Vagina (tissue), 2 donors: Measurements from ENCODE around the gene OR52A1. TPM values are rescaled to one million over a fixed set of nuclear protein-coding genes. Genes with fewer than 3 reads are reported as not detected.
"Not testable (repeated sequence)": the region's sequence is repeated elsewhere in the genome, so short reads cannot be mapped to it uniquely, and the experiment has no call there.

Experiments
- DNase-seq, 2 donors: peaks; one replicate each; pipeline ENCODE4 v3.0.0-alpha.2; 2017; ENCODE audit errors: extremely low spot score in 2 of 2
- H3K27ac ChIP-seq: fragments of 200-600 bp; sonication (generic); one replicate; pipeline ENCODE4 v1.5.1; 2019
- H3K27me3 ChIP-seq: fragments of 200-600 bp; sonication (generic); one replicate; pipeline ENCODE4 v1.5.1; 2019
- H3K36me3 ChIP-seq, 2 donors: fragments of 200-600 bp; sonication (generic); one replicate each; pipeline ENCODE4 v1.5.1; 2017 to 2019
- H3K4me1 ChIP-seq: fragments of 200-600 bp; sonication (generic); one replicate; pipeline ENCODE4 v1.5.1; 2019
- H3K4me3 ChIP-seq, 2 donors: fragments of 200-600 bp; sonication (generic); 1 replicate in 1 of 2; 2 replicates in 1 of 2; pipeline ENCODE4 v1.5.1; 2016 to 2019
- H3K9me3 ChIP-seq: fragments of 200-600 bp; sonication (generic); one replicate; pipeline ENCODE4 v1.5.1; 2019
- POLR2A ChIP-seq, 2 donors: fragments of 450-650 bp; IDR thresholded peaks; one replicate each; pipeline ENCODE4 v1.6.1; 2017; ENCODE audit warnings: antibody characterized with exemption in 2 of 2, mild to moderate bottlenecking in 2 of 2, moderate library complexity in 2 of 2
- POLR2AphosphoS5 ChIP-seq, 2 donors: sonication (generic); formaldehyde crosslinking; IDR thresholded peaks; one replicate each; pipeline ENCODE4 v1.9.0; 2017; ENCODE audit warnings: antibody characterized with exemption in 2 of 2, mild to moderate bottlenecking in 2 of 2, low read depth in 1 of 2; ENCODE audit not compliant: insufficient read depth in 1 of 2
- intact Hi-C: fragments of 100-400 bp; cut with DNase I; formaldehyde crosslinking; loops from one replicate; pipeline ENCODE4 v1.15.1; 2023
- total RNA-seq: library from RNA; depleted of rRNA; stranded (reverse); fragments of >200 nt; gene quantifications from one replicate; pipeline ENCODE4 v1.2.3, GENCODE V29; 2016
- TF ChIP-seq, protein P1 (sequence below), 3 experiments: fragments of 450-650 bp in 2 of 3; fragments of 200-600 bp in 1 of 3; sonication (generic) in 1 of 3; IDR thresholded peaks; one replicate each; pipeline ENCODE4 v1.5.1; 2017 to 2019; ENCODE audit warnings: antibody characterized with exemption in 3 of 3, mild to moderate bottlenecking in 2 of 3, moderate library complexity in 2 of 3

Gene OR52A1
- total RNA-seq, 1 donor from 2014 or later = not detected

DNA sequence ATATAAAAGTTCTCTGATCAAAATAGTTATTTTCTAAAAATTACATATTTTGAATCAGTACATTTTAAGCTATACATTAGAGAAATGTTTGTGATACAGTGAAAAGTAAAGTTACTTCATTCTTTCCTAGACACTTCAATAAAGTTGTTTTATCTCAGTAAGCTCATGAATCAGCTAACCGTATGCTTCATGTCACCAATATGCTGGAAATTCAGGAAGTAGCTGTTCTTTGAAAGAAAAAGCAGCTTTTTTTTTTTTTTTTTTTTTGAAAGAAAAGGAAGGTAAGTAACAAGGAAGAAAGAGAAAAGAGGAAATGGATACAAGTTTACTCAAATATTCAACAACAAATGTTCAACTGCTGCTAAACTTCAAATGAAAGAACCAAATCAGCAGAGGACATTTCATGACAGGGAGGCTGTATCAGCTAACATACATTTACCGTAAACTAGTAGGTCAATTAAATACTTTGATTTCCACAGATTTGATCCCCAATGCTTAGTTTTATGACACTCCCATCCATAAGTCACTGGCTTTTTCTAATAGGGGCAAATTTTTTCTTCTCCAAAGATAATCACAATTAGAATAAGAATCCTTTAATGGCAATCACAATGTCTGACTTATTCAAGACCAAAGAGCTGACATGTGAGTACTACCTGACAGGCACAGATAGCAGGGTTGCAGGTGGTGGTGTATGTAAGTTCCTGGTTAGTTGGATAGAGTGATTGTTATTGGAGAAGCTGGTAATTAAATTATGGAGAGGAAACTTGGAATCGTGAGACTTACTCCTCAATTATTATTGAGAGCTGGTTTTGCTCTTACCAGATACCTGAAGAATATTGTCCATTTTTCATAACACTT lies 754 bp downstream of the OR52A1 start:
- TF ChIP-seq POLR2AphosphoS5 (IDR thresholded peaks at IDR 0.05; ENCODE audit: insufficient read depth in 1 of 2, low read depth in 1 of 2) (no peak), POLR2A (IDR thresholded peaks at IDR 0.05) (no peak)
- TF ChIP-seq, protein P1, sequence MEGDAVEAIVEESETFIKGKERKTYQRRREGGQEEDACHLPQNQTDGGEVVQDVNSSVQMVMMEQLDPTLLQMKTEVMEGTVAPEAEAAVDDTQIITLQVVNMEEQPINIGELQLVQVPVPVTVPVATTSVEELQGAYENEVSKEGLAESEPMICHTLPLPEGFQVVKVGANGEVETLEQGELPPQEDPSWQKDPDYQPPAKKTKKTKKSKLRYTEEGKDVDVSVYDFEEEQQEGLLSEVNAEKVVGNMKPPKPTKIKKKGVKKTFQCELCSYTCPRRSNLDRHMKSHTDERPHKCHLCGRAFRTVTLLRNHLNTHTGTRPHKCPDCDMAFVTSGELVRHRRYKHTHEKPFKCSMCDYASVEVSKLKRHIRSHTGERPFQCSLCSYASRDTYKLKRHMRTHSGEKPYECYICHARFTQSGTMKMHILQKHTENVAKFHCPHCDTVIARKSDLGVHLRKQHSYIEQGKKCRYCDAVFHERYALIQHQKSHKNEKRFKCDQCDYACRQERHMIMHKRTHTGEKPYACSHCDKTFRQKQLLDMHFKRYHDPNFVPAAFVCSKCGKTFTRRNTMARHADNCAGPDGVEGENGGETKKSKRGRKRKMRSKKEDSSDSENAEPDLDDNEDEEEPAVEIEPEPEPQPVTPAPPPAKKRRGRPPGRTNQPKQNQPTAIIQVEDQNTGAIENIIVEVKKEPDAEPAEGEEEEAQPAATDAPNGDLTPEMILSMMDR (IDR thresholded peaks at IDR 0.05) = no peak
- Histone ChIP-seq H3K27me3 (no peaks in the 10 kb centered on the region), H3K36me3 (no peaks in the 10 kb centered on the region), H3K4me1 (no peaks in the 10 kb centered on the region), H3K4me3 (no peak overlapping the region), H3K9me3 (no peaks in the 10 kb centered on the region), H3K27ac (no peak overlapping the region)
- DNase-seq = no peak
- intact Hi-C loops = no loop called here

DNA sequence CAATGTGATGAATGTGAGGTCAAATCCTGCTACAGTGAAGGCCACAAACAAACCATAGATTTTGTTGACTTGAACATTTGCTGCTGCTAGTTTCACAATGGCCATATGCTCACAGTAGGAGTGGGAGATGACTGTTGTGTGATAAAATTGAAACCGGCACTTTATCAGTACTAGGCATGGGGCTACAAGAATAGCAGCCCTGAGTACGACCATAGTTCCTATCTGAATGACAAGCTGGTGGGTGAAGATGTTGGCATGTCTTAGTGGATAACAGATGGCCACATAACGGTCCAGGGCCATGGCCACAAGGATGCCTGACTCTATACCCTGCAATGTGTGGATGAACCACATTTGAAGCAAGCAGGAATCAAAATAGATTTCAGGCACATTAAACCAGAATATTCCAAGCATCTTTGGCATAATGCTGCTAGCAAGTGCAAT lies 2.8 kb downstream of the OR52A1 start:
- Histone ChIP-seq H3K27ac (no peak overlapping the region), H3K27me3 (no peaks in the 10 kb centered on the region), H3K4me3 (no peak overlapping the region), H3K9me3 (no peaks in the 10 kb centered on the region), H3K4me1 (no peaks in the 10 kb centered on the region), H3K36me3 (no peaks in the 10 kb centered on the region)
- intact Hi-C loops = no loop called here
- TF ChIP-seq, protein P1 (IDR thresholded peaks at IDR 0.05) = no peak
- TF ChIP-seq POLR2A (IDR thresholded peaks at IDR 0.05) (no peak), POLR2AphosphoS5 (IDR thresholded peaks at IDR 0.05; ENCODE audit: insufficient read depth in 1 of 2, low read depth in 1 of 2) (no peak)
- no peak for DNase-seq

DNA sequence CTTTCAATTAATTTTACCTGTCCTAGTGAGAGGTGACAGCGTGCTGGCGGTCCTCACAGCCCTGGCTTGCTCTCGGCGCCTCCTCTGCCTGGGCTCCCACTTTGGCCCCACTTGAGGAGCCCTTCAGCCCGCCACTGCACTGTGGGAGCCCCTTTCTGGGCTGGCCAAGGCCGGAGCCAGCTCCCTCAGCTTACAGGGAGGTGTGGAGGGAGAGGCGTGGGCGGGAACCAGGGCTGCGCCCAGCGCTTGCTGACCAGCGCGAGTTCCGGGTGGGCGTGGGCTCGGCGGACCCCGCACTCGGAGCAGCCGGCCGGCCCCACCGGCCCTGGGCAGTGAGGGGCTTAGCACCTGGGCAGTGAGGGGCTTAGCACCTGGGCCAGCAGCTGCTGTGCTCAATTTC lies 10.4 kb downstream of the OR52A1 start:
- H3K4me1 ChIP-seq, H3K27me3 ChIP-seq, H3K9me3 ChIP-seq, intact Hi-C loops, H3K36me3 ChIP-seq, DNase-seq, H3K27ac ChIP-seq, H3K4me3 ChIP-seq: not testable (repeated sequence)

DNA sequence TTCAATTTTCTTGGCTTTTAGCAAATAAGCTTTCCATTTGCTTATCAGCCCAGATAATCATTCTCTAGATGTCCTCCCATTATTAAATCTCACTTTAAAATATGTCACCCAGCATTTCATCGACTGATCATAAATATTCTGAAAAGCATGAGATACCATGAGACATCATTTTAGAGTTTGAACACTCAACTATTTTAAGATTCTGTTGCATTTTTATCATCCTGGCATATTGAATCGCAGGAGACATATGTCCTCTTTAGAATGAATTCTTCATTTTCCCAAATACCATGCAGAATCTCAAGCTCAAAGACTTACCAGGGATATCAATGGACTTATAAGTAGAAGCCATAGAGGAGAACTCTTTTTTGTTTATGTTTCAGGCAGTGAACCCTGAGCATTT lies 16.6 kb downstream of the OR52A1 start, which contains the start of gene OR52A5:
TSS of gene OR52A5 (minus strand) at position 361 of the 400 bp plus-strand sequence. CDS start 5,714 bp downstream, outside the sequence.
- intact Hi-C loops = no loop called here
- no peak within 1 kb of the TSS for H3K27ac ChIP-seq
- H3K9me3 ChIP-seq = no peaks in the 10 kb centered on the region
- H3K27me3 ChIP-seq = peaks cover 4% of the 10 kb centered on the region
- H3K4me3 ChIP-seq = no peak within 1 kb of the TSS
- H3K4me1 ChIP-seq = no peaks in the 10 kb centered on the region
- DNase-seq = no peak
- TF ChIP-seq POLR2AphosphoS5 (IDR thresholded peaks at IDR 0.05; ENCODE audit: insufficient read depth in 1 of 2, low read depth in 1 of 2) (no peak), POLR2A (IDR thresholded peaks at IDR 0.05) (no peak)
- TF ChIP-seq, protein P1 (IDR thresholded peaks at IDR 0.05) = no peak
- H3K36me3 ChIP-seq = no peaks in the 10 kb centered on the region

DNA sequence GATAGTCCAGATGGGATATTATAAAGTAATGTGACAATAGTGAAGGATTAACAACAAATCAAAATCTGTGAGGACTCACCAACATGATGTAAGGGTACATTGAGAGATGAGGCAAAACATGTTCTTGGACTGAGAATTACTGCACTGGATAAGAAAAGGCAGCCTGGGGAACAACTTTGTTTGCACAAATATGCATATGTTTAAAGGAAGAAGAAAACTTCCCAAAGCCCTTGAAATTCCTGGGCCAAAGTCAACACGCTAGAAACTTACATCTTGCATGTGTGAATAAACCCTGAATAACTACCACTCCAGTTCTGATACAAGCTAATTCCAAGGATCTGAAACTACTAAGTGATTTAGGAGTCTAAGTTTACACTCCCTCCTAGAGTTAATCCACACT lies 17.5 kb downstream of the OR52A1 start:
- TF ChIP-seq POLR2AphosphoS5 (IDR thresholded peaks at IDR 0.05; ENCODE audit: insufficient read depth in 1 of 2, low read depth in 1 of 2) (no peak), POLR2A (IDR thresholded peaks at IDR 0.05) (no peak)
- TF ChIP-seq, protein P1 (IDR thresholded peaks at IDR 0.05) = no peak
- Histone ChIP-seq H3K27ac (no peak overlapping the region), H3K4me1 (no peaks in the 10 kb centered on the region), H3K27me3 (peaks cover 4% of the 10 kb centered on the region), H3K36me3 (no peaks in the 10 kb centered on the region), H3K4me3 (no peak overlapping the region), H3K9me3 (no peaks in the 10 kb centered on the region)
- intact Hi-C loops = no loop called here
- DNase-seq = no peak
